B cell (primary cell): Measurements from ENCODE around the gene FSHR. TPM values are rescaled to one million over a fixed set of nuclear protein-coding genes. Genes with fewer than 3 reads are reported as not detected.

Source experiments
- ATAC-seq: fragments of 200-7000 bp; cut with Tn5 transposase; one replicate; pipeline ENCODE4 v1.10.0; 2021; ENCODE audit warnings: low read depth, mild to moderate bottlenecking, moderate number of reproducible peaks, moderate library complexity
- CTCF ChIA-PET: fragments of 350-600 bp; sonication (Branson Sonifier 250); formaldehyde crosslinking; loops from one replicate; lab custom pipeline; 2021; ENCODE audit warnings: antibody characterized with exemption, inconsistent platforms; lab: Charles Lee
- POLR2A ChIA-PET: fragments of 350-600 bp; sonication (Branson Sonifier 250); formaldehyde crosslinking; loops from one replicate; lab custom pipeline; 2021; ENCODE audit warnings: antibody characterized with exemption; lab: Charles Lee
- DNase-seq: peaks from one replicate; pipeline ENCODE4 v3.0.0; 2013
- H2AFZ ChIP-seq: 2 replicates; pipeline ENCODE4 v1.6.1; 2012; ENCODE audit warnings: mild to moderate bottlenecking, low read depth, low read length; ENCODE audit not compliant: insufficient read depth, poor library complexity, severe bottlenecking
- H3K27ac ChIP-seq, 2 donors: 1 replicate in 1 of 2; 2 replicates in 1 of 2; pipeline ENCODE4 v1.5.1; 2012 to 2013; ENCODE audit warnings: low read length in 2 of 2, mild to moderate bottlenecking in 2 of 2, moderate library complexity in 1 of 2
- H3K27me3 ChIP-seq, 4 experiments: fragments of 200-600 bp in 1 of 4; sonication (generic) in 1 of 4; replicated peaks in 1 of 4; 1 replicate in 2 of 4; 2 replicates in 2 of 4; pipeline versions ENCODE4 v1.6.1 to v1.7.0; 2013 to 2016; ENCODE audit warnings: low read length in 3 of 4, mild to moderate bottlenecking in 2 of 4, mixed read lengths in 1 of 4, moderate library complexity in 1 of 4; ENCODE audit not compliant: insufficient read depth in 4 of 4, control insufficient read depth in 3 of 4; ENCODE audit errors: control extremely low read depth in 1 of 4
- H3K36me3 ChIP-seq, 2 experiments: replicated peaks in 1 of 2; 1 replicate in 1 of 2; 2 replicates in 1 of 2; pipeline versions ENCODE4 v1.6.1 to v1.7.1; 2013; ENCODE audit warnings: low read length in 1 of 2; ENCODE audit not compliant: insufficient read depth in 2 of 2, control insufficient read depth in 1 of 2; ENCODE audit errors: control extremely low read depth in 1 of 2, extremely low read depth in 1 of 2
- H3K4me1 ChIP-seq, 2 donors: fragments of 200-600 bp in 1 of 2; sonication (generic) in 1 of 2; 1 replicate in 1 of 2; 2 replicates in 1 of 2; pipeline versions ENCODE4 v1.5.1 to v1.6.1; 2013 to 2017; ENCODE audit warnings: low read length in 2 of 2; ENCODE audit not compliant: control insufficient read depth in 2 of 2, insufficient read depth in 2 of 2
- H3K4me2 ChIP-seq: replicated peaks from 2 replicates; pipeline ENCODE3; 2012; ENCODE audit warnings: mild to moderate bottlenecking, low read depth, low read length; ENCODE audit not compliant: poor library complexity, severe bottlenecking
- H3K4me3 ChIP-seq, 5 experiments: fragments of 200-600 bp in 1 of 5; sonication (generic) in 1 of 5; 1 replicate in 3 of 5; 2 replicates in 2 of 5; pipeline versions ENCODE4 v1.5.1 to v1.7.0; 2011 to 2016; ENCODE audit warnings: low read length in 4 of 5, mild to moderate bottlenecking in 4 of 5, low read depth in 2 of 5, control low read depth in 1 of 5, moderate library complexity in 1 of 5; ENCODE audit not compliant: insufficient read depth in 1 of 5; ENCODE audit errors: control extremely low read depth in 1 of 5, extremely low read depth in 1 of 5
- H3K79me2 ChIP-seq: fragments of 200-600 bp; sonication (generic); one replicate; pipeline ENCODE4 v1.6.0; 2016; ENCODE audit warnings: low read length; ENCODE audit not compliant: control insufficient read depth, insufficient read depth
- H3K9ac ChIP-seq: fragments of 200-600 bp; sonication (generic); 2 replicates; pipeline ENCODE4 v1.6.1; 2017; ENCODE audit warnings: mild to moderate bottlenecking, low read length, moderate library complexity
- H3K9me3 ChIP-seq, 3 donors: one replicate each; pipeline versions ENCODE4 v1.6.1 to v1.7.1; 2013; ENCODE audit warnings: low read length in 2 of 3; ENCODE audit not compliant: control insufficient read depth in 2 of 3, insufficient read depth in 1 of 3; ENCODE audit errors: control extremely low read depth in 1 of 3
- H4K20me1 ChIP-seq: 2 replicates; pipeline ENCODE4 v1.6.0; 2012; ENCODE audit warnings: mild to moderate bottlenecking, low read length; ENCODE audit not compliant: insufficient read depth, control insufficient read depth, poor library complexity, severe bottlenecking
- H3K27ac Mint-ChIP-seq: one replicate; pipeline ENCODE4 v1.8.0; 2021; ENCODE audit warnings: mixed read lengths
- H3K27me3 Mint-ChIP-seq: one replicate; pipeline ENCODE4 v1.8.0; 2021; ENCODE audit warnings: mixed read lengths
- H3K4me1 Mint-ChIP-seq: one replicate; pipeline ENCODE4 v1.8.0; 2021; ENCODE audit warnings: mixed read lengths
- H3K4me3 Mint-ChIP-seq: one replicate; pipeline ENCODE4 v1.8.0; 2021; ENCODE audit warnings: mixed read lengths
- H3K9me3 Mint-ChIP-seq: one replicate; pipeline ENCODE4 v1.8.0; 2022; ENCODE audit warnings: mixed read lengths; ENCODE audit not compliant: insufficient read depth
- CTCF ChIP-seq: fragments of 200-600 bp; IDR thresholded peaks from one replicate; pipeline ENCODE4 v1.8.0; 2022; ENCODE audit warnings: antibody characterized with exemption, mild to moderate bottlenecking
- EZH2 ChIP-seq: IDR thresholded peaks from 2 replicates; pipeline ENCODE4 v1.6.1; 2012; ENCODE audit warnings: borderline replicate concordance, low read depth, mild to moderate bottlenecking, moderate library complexity, low read length; ENCODE audit not compliant: insufficient read depth, poor library complexity, severe bottlenecking
- WGBS: methylation state at CpG from one replicate; pipeline ENCODE4 v1.1.5; 2013; ENCODE audit warnings: missing lambda C conversion rate; ENCODE audit not compliant: insufficient coverage; 5-methylcytosine and 5-hydroxymethylcytosine counted together
- intact Hi-C: fragments of 100-400 bp; cut with micrococcal nuclease; formaldehyde crosslinking; loops from one replicate; pipeline ENCODE4 v1.10.0; 2022
- polyA plus RNA-seq: library from polyadenylated mRNA; depleted of rRNA; stranded (reverse); fragments of >200 nt; gene quantifications from 2 replicates; pipeline ENCODE4 v1.2.3, GENCODE V29; 2012
- total RNA-seq, 2 donors: library from RNA; stranded (reverse); fragments of 120-200 nt in 1 of 2; gene quantifications; 1 replicate in 1 of 2; 2 replicates in 1 of 2; pipeline versions ENCODE4 v1.2.3 to v1.2.4, GENCODE V29; 2013 to 2022

Gene FSHR
- total and polyA plus RNA-seq, 2 donors (not counting 1 experiment from before 2014, with no cell fraction given) = not detected

DNA sequence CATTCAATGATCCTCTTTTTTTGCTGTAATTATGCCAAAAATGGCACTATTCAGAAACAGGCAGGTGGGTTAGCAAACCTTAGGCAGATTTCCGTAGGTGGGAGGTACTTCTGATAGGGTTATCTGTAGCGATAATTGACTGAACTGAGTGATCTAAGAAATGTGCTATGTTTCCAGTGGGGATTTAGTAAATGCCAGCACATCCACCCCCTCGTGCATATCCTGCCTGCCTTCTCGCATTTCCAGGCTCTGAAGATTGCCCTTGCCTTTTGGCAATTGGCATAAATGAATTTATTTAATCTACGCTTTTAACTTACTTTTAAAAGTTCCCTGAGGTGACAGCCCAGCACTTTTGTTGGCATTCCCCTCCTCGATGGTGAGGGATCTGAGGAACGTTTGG, 576 bp upstream of the FSHR start:
- no peaks in the 10 kb centered on the region for H3K9me3 Mint-ChIP-seq
- Histone ChIP-seq H4K20me1 (no peaks in the 10 kb centered on the region), H3K27ac (no peak overlapping the region), H3K4me3 (no peak overlapping the region), H3K4me1 (no peaks in the 10 kb centered on the region), H3K36me3 (no peaks in the 10 kb centered on the region), H2AFZ (no peak overlapping the region), H3K9me3 (peaks cover 0 to 3% (median 0%) of the 10 kb centered on the region in 3 donors), H3K9ac (no peak overlapping the region), H3K27me3 (no peaks in the 10 kb centered on the region), H3K4me2 (no peak overlapping the region), H3K79me2 (no peaks in the 10 kb centered on the region)
- ChIA-PET CTCF (no interaction called here), POLR2A (no interaction called here)
- no peak for TF ChIP-seq CTCF
- no peak for TF ChIP-seq EZH2
- H3K4me1 Mint-ChIP-seq = no peaks in the 10 kb centered on the region
- intact Hi-C loops = no loop called here
- no peak for ATAC-seq
- 69% methylated on average over 3 of the region's 7 CpGs for WGBS
- H3K27ac Mint-ChIP-seq = no peak overlapping the region
- DNase-seq = no peak
- no peaks in the 10 kb centered on the region for H3K27me3 Mint-ChIP-seq
- H3K4me3 Mint-ChIP-seq = no peak overlapping the region

DNA sequence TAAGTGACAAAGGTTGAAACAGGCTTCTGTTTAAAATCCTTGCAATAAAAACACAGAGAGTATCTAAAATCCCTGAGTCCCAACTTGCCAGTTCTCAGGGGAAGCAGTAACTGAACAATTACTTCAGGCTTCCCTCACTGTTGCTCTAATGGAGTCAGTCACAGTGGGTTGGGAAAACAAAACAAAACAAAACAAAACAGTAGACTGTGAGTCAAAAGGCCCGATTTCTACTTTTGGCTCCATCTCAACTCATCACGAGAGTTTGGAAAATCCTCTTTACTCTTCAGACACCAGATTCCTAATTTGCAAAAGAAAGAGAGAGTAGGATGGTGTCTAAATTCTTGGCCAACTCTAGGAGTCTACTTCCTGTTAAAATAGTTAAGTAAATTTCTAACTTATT, 1.1 kb downstream of the FSHR start:
- no CpG with 5 or more reads among the region's 2 CpGs for WGBS
- CTCF ChIA-PET = no interaction called here
- DNase-seq (no peak), ATAC-seq (no peak)
- Histone ChIP-seq H3K9me3 (peaks cover 0 to 3% (median 0%) of the 10 kb centered on the region in 3 donors), H3K36me3 (no peaks in the 10 kb centered on the region), H4K20me1 (no peaks in the 10 kb centered on the region), H3K4me2 (no peak overlapping the region), H3K27ac (no peak overlapping the region), H3K9ac (no peak overlapping the region), H2AFZ (no peak overlapping the region), H3K4me1 (no peaks in the 10 kb centered on the region), H3K4me3 (no peak overlapping the region), H3K27me3 (no peaks in the 10 kb centered on the region), H3K79me2 (no peaks in the 10 kb centered on the region)
- POLR2A ChIA-PET = no interaction called here
- Mint-ChIP-seq H3K4me1 (no peaks in the 10 kb centered on the region), H3K27ac (no peak overlapping the region), H3K9me3 (no peaks in the 10 kb centered on the region), H3K4me3 (no peak overlapping the region), H3K27me3 (no peaks in the 10 kb centered on the region)
- intact Hi-C loops = no loop called here
- TF ChIP-seq EZH2 = no peak
- TF ChIP-seq CTCF = no peak
